ENCODE data around the gene CLSTN2.

DNA sequence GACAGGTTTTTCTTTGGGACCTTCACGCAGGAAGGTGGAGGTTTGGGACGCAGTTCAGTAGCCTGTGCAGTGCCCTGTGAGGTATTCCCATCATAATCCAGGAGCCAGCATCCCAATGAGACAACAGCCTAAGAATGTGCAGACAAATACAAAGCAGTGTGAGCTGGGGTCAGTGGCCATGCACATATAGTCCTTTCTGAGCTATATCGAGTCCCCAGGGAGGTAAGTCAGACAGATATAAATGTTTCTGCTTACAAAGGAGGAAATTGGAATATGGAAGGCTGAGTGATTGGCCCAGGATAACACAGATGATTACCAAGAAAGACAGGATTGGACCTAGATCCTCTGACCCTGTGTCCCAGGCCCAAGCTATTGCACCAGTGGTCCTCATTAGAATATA, 526.3 kb downstream of the CLSTN2 start:
- no peak for TF ChIP-seq ZSCAN9 (CRISPR knock-in tag; IDR thresholded peaks at IDR 0.05; ENCODE audit: borderline replicate concordance)
- no peak for TF ChIP-seq ZNF841 (CRISPR knock-in tag; IDR thresholded peaks at IDR 0.05; ENCODE audit: borderline replicate concordance)
- TF ChIP-seq HDAC2 (CRISPR knock-in tag; IDR thresholded peaks at IDR 0.05): no peak
- no peak for TF ChIP-seq RAD21 (CRISPR knock-in tag; IDR thresholded peaks at IDR 0.05)
- TF ChIP-seq ZFP1 (CRISPR knock-in tag; IDR thresholded peaks at IDR 0.05): no peak
- TF ChIP-seq ARNTL (CRISPR knock-in tag; IDR thresholded peaks at IDR 0.05): no peak
- no peak for TF ChIP-seq CHCHD3 (CRISPR knock-in tag; IDR thresholded peaks at IDR 0.05)
- TF ChIP-seq ZNF24 (IDR thresholded peaks at IDR 0.05): no peak
